Measurements from ENCODE around the gene TGFBR2.

GRCh38 chr3:30604558-30604957, 1.8 kb upstream of the TGFBR2 start:
- no peak for TF ChIP-seq CTCF (IDR thresholded peaks at IDR 0.05)
- TF ChIP-seq POLR2A (IDR thresholded peaks at IDR 0.05) = no peak

Measured in uterus (tissue), 2 donors.